ENCODE data around the gene ARL14EP.

- TF ChIP-seq CTCF (IDR thresholded peaks at IDR 0.05; ENCODE audit: insufficient read depth, low read depth, low read length) = no peak
- TF ChIP-seq EZH2 (IDR thresholded peaks at IDR 0.05; ENCODE audit: insufficient read depth, low read length) = no peak
Observed at GRCh38 chr11:30295178-30295885, 27.6 kb upstream of the ARL14EP start.
